Measurements from ENCODE around the gene MCAT. TPM values are rescaled to one million over a fixed set of nuclear protein-coding genes. Genes with fewer than 3 reads are reported as not detected.

MCAT gene
- total and polyA plus RNA-seq, 10 donors = 7.6 to 25.3 (median 11.4) TPM

DNA sequence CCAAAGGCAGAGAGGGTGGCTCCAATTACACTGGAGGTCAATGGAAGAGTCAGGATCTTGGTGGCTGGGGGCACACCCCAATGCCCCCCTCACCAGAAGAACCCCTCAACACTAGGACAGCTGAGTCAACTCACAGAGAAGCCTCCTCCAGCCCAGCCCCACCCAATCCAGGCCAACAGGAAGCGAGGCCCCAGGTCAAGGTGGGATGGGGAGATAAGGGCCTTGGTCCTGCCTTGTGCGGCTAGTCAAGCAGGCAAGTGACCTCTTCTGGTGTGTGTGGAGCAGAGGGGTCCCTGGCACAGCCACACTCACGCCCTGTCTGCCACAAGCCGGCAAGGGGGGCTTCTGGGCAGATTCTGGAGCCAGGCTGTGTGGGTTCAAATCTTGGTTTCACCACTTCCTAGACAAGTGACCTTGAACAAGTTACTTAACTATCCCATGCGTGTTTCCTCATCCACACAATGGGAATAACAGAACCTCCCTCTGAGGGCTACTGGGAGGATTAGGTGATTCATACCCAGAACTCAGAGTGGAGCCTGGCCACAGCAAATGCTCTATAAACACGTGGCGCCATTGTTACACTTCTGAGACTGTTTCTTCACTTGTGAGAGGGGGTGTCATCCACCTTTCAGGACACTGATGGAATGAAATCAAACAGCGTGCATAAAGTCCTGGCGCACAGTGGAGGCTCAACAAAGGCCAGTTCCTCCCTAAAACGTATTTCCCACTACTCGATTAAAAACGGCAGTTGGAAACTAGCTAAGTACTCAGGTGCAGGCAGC lies 40.5 kb upstream of the MCAT start:
- TF ChIP-seq POLR2AphosphoS5 (IDR thresholded peaks at IDR 0.05) = peak in 2 of 3 donors; percentile 39 to 43
- TF ChIP-seq, protein P1, sequence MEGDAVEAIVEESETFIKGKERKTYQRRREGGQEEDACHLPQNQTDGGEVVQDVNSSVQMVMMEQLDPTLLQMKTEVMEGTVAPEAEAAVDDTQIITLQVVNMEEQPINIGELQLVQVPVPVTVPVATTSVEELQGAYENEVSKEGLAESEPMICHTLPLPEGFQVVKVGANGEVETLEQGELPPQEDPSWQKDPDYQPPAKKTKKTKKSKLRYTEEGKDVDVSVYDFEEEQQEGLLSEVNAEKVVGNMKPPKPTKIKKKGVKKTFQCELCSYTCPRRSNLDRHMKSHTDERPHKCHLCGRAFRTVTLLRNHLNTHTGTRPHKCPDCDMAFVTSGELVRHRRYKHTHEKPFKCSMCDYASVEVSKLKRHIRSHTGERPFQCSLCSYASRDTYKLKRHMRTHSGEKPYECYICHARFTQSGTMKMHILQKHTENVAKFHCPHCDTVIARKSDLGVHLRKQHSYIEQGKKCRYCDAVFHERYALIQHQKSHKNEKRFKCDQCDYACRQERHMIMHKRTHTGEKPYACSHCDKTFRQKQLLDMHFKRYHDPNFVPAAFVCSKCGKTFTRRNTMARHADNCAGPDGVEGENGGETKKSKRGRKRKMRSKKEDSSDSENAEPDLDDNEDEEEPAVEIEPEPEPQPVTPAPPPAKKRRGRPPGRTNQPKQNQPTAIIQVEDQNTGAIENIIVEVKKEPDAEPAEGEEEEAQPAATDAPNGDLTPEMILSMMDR (IDR thresholded peaks at IDR 0.05 in 8 of 11, conservative IDR thresholded peaks at IDR 0.05 in 3 of 11) = no peak
- no peak for DNase-seq
- intact Hi-C loops (cut with DNase I; ENCODE audit: low total_unique reads) = no loop called here
- Histone ChIP-seq H3K27me3 (replicated peaks in 1 of 7) (no peaks in the 10 kb centered on the region), H3K4me3 (no peak overlapping the region), H3K36me3 (peaks cover 0 to 41% (median 19%) of the 10 kb centered on the region in 6 donors), H3K9me3 (no peaks in the 10 kb centered on the region), H3K27ac (peak overlapping the region in 4 of 8 donors; percentile 28 to 55 (median 30)), H3K4me1 (peaks cover 11 to 49% (median 39%) of the 10 kb centered on the region in 6 donors)
- WGBS, 5 donors = 61 to 71% (median 67%) methylated on average over 12 of the region's 12 CpGs

DNA sequence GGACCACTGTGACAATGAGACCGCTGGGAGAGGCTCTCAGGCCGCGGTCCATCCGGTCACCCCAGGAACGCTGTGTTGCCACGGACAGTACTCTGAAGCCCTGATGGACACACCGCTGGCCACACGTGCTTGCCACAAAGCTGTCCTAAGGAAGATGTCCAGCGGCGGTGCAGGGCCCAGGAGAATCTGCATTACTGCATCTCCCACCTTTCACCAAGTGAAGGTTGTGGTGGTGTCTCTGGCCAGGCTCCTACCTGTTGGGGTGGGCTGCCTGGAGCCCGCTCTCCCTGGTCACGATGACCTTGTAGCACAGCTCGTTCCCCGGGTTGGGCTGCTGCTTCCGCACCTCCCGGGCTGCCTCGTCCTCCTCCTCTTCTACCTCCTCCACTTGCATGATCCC lies 39.5 kb upstream of the MCAT start:
- peak overlapping the region in 2 of 8 donors; percentile 28 to 31 for H3K27ac ChIP-seq
- TF ChIP-seq POLR2A (IDR thresholded peaks at IDR 0.05) = no peak
- TF ChIP-seq POLR2AphosphoS5 (IDR thresholded peaks at IDR 0.05) = no peak
- TF ChIP-seq, protein P1 (IDR thresholded peaks at IDR 0.05 in 8 of 11, conservative IDR thresholded peaks at IDR 0.05 in 3 of 11) = no peak
- H3K4me3 ChIP-seq = no peak overlapping the region
- peaks cover 0 to 49% (median 21%) of the 10 kb centered on the region in 6 donors for H3K36me3 ChIP-seq
- DNase-seq = no peak
- intact Hi-C loops (cut with DNase I; ENCODE audit: low total_unique reads) = no loop called here
- H3K27me3 ChIP-seq (replicated peaks in 1 of 7) = no peaks in the 10 kb centered on the region
- H3K9me3 ChIP-seq = no peaks in the 10 kb centered on the region
- 92 to 97% (median 93%) methylated on average over 14 to 17 of the region's 17 CpGs for WGBS, 5 donors
- H3K4me1 ChIP-seq = peaks cover 9 to 43% (median 33%) of the 10 kb centered on the region in 6 donors

DNA sequence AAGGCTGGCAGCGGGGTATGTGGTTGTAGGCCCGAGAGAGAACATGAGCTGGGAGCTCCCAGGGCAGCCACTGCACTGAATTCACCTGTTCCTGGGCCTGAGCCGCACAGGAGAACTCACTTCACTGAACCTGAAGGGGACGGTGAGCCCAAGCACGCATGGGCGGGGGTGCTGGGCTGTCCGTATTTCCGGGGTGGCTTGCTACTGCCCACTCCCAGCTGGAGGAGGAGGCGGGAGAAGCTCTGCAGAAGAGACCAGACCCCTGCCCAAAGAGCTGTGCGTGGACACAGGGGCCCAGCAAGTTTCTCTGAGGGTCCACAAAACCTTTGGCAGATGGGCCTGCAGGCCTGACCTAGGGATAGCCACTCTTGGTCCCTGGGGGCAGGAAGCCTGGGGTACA lies 38.9 kb upstream of the MCAT start:
- H3K9me3 ChIP-seq = no peaks in the 10 kb centered on the region
- intact Hi-C loops (cut with DNase I; ENCODE audit: low total_unique reads) = no loop called here
- H3K27ac ChIP-seq = no peak overlapping the region
- no peak overlapping the region for H3K4me3 ChIP-seq
- H3K36me3 ChIP-seq = peaks cover 0 to 55% (median 23%) of the 10 kb centered on the region in 6 donors
- WGBS, 5 donors = 94 to 99% (median 96%) methylated on average over 8 to 10 of the region's 10 CpGs
- DNase-seq = no peak
- H3K4me1 ChIP-seq = peaks cover 9 to 41% (median 32%) of the 10 kb centered on the region in 6 donors
- H3K27me3 ChIP-seq (replicated peaks in 1 of 7) = no peaks in the 10 kb centered on the region
- TF ChIP-seq, protein P1 (IDR thresholded peaks at IDR 0.05 in 8 of 11, conservative IDR thresholded peaks at IDR 0.05 in 3 of 11) = no peak
- TF ChIP-seq POLR2A (IDR thresholded peaks at IDR 0.05) (no peak), POLR2AphosphoS5 (IDR thresholded peaks at IDR 0.05) (no peak)

DNA sequence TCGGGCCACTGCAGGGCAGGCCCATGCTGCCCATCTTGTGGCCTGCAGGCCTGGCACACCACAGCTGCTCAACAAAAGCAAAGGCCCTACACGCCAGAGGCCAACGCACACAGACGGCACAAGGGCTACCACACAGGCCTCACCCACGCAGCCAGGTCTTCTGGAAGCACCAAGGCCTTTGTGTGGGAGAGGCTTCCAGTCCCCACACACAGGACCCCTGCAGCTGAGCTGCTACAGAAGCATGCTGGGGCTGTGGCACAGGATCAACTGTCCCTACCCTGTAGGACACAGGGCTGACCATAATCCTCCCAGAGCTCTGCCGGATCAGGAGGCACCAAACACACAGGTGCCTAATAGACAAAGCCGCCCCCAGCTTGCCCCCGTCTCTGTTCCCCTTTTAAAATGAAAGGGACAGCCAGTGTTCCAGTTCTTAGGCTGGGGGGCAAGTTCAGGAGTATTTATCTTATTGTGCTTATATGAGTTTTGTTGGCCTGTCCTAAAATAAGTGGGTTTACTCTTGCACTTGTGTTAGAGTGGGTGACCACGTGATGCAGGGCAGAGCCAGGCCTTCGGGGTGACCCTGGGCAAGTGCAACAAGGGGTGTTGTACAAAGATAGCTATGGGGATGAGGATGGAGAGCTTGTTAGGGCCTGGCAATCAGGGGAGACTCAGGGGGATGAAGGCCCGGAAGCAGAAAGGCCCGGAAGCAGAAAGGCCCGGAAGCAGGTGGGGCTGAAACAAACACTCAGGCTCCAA lies 38.3 kb upstream of the MCAT start:
- no peak for DNase-seq
- no peak overlapping the region for H3K4me3 ChIP-seq
- H3K4me1 ChIP-seq = peaks cover 9 to 38% (median 31%) of the 10 kb centered on the region in 6 donors
- TF ChIP-seq, protein P1 (IDR thresholded peaks at IDR 0.05 in 8 of 11, conservative IDR thresholded peaks at IDR 0.05 in 3 of 11) = no peak
- no peak for TF ChIP-seq POLR2A (IDR thresholded peaks at IDR 0.05)
- TF ChIP-seq POLR2AphosphoS5 (IDR thresholded peaks at IDR 0.05) = no peak
- H3K27me3 ChIP-seq (replicated peaks in 1 of 7) = no peaks in the 10 kb centered on the region
- WGBS, 5 donors = 86 to 95% (median 91%) methylated on average over 6 to 13 of the region's 13 CpGs
- H3K36me3 ChIP-seq = peaks cover 0 to 61% (median 23%) of the 10 kb centered on the region in 6 donors
- H3K27ac ChIP-seq = no peak overlapping the region
- intact Hi-C loops (cut with DNase I; ENCODE audit: low total_unique reads) = no loop called here
- H3K9me3 ChIP-seq = no peaks in the 10 kb centered on the region
